Measurements from ENCODE around the gene NPY1R. TPM values are rescaled to one million over a fixed set of nuclear protein-coding genes. Genes with fewer than 3 reads are reported as not detected.

NPY1R gene
- polyA plus RNA-seq (2013, experiment 1 of 4) = 2.9 TPM
- polyA plus RNA-seq (2013, experiment 2 of 4) = 3.5 TPM
- 3.1 TPM for polyA plus RNA-seq (2013, experiment 3 of 4)
- 2.3 TPM for polyA plus RNA-seq (2013, experiment 4 of 4)

GRCh38 chr4:163332526-163333406 lies at the start of gene NPY1R:
TSS of gene NPY1R (minus strand) at chr4:163332596. CDS start at chr4:163326554, 6,042 bp downstream.
- no peak within 1 kb of the TSS for H3K27ac ChIP-seq (ENCODE audit: insufficient read depth, low read depth, low read length, poor library complexity, severe bottlenecking)
- H3K27me3 ChIP-seq (ENCODE audit: control insufficient read depth, insufficient read depth, low read length, poor library complexity, severe bottlenecking) = peaks cover 26% of the 10 kb centered on the region
- no peaks in the 10 kb centered on the region for H3K9me3 ChIP-seq (ENCODE audit: control insufficient read depth, low read length)
- no peaks in the 10 kb centered on the region for H3K36me3 ChIP-seq (ENCODE audit: control insufficient read depth, insufficient read depth, low read length)
- no peaks in the 10 kb centered on the region for H3K4me1 ChIP-seq (ENCODE audit: control insufficient read depth, insufficient read depth, low read length)
- peak within 1 kb of the TSS; percentile 67 for H3K4me3 ChIP-seq (ENCODE audit: insufficient read depth, low read depth, low read length)
- WGBS, 2 experiments = 16% methylated on average over 35 of the region's 36 CpGs

GRCh38 chr4:163380703-163381102 lies 48.3 kb upstream of the NPY1R start:
- H3K36me3 ChIP-seq (ENCODE audit: control insufficient read depth, insufficient read depth, low read length) = no peaks in the 10 kb centered on the region
- WGBS, 2 experiments = 83 to 88% methylated on average over 5 of the region's 5 CpGs
- no peak overlapping the region for H3K27ac ChIP-seq (ENCODE audit: insufficient read depth, low read depth, low read length, poor library complexity, severe bottlenecking)
- H3K27me3 ChIP-seq (ENCODE audit: control insufficient read depth, insufficient read depth, low read length, poor library complexity, severe bottlenecking) = no peaks in the 10 kb centered on the region
- no peaks in the 10 kb centered on the region for H3K9me3 ChIP-seq (ENCODE audit: control insufficient read depth, low read length)
- H3K4me1 ChIP-seq (ENCODE audit: control insufficient read depth, insufficient read depth, low read length) = no peaks in the 10 kb centered on the region
- no peak overlapping the region for H3K4me3 ChIP-seq (ENCODE audit: insufficient read depth, low read depth, low read length)

- no peaks in the 10 kb centered on the region for H3K27me3 ChIP-seq (ENCODE audit: control insufficient read depth, insufficient read depth, low read length, poor library complexity, severe bottlenecking)
- H3K4me1 ChIP-seq (ENCODE audit: control insufficient read depth, insufficient read depth, low read length) = no peaks in the 10 kb centered on the region
- no peak overlapping the region for H3K27ac ChIP-seq (ENCODE audit: insufficient read depth, low read depth, low read length, poor library complexity, severe bottlenecking)
- no peak overlapping the region for H3K4me3 ChIP-seq (ENCODE audit: insufficient read depth, low read depth, low read length)
- no peaks in the 10 kb centered on the region for H3K9me3 ChIP-seq (ENCODE audit: control insufficient read depth, low read length)
- no peaks in the 10 kb centered on the region for H3K36me3 ChIP-seq (ENCODE audit: control insufficient read depth, insufficient read depth, low read length)
Observed at GRCh38 chr4:163378661-163379060, 46.3 kb upstream of the NPY1R start.

GRCh38 chr4:163372029-163372428 lies 39.6 kb upstream of the NPY1R start:
- WGBS, 2 experiments = 85 to 89% methylated on average over 4 of the region's 5 CpGs
- no peaks in the 10 kb centered on the region for H3K36me3 ChIP-seq (ENCODE audit: control insufficient read depth, insufficient read depth, low read length)
- no peaks in the 10 kb centered on the region for H3K27me3 ChIP-seq (ENCODE audit: control insufficient read depth, insufficient read depth, low read length, poor library complexity, severe bottlenecking)
- H3K27ac ChIP-seq (ENCODE audit: insufficient read depth, low read depth, low read length, poor library complexity, severe bottlenecking) = no peak overlapping the region
- no peaks in the 10 kb centered on the region for H3K4me1 ChIP-seq (ENCODE audit: control insufficient read depth, insufficient read depth, low read length)
- H3K4me3 ChIP-seq (ENCODE audit: insufficient read depth, low read depth, low read length) = no peak overlapping the region
- H3K9me3 ChIP-seq (ENCODE audit: control insufficient read depth, low read length) = no peaks in the 10 kb centered on the region

- Histone ChIP-seq H3K4me1 (ENCODE audit: control insufficient read depth, insufficient read depth, low read length) (no peaks in the 10 kb centered on the region), H3K27ac (ENCODE audit: insufficient read depth, low read depth, low read length, poor library complexity, severe bottlenecking) (no peak overlapping the region), H3K4me3 (ENCODE audit: insufficient read depth, low read depth, low read length) (no peak overlapping the region), H3K9me3 (ENCODE audit: control insufficient read depth, low read length) (no peaks in the 10 kb centered on the region), H3K27me3 (ENCODE audit: control insufficient read depth, insufficient read depth, low read length, poor library complexity, severe bottlenecking) (no peaks in the 10 kb centered on the region), H3K36me3 (ENCODE audit: control insufficient read depth, insufficient read depth, low read length) (no peaks in the 10 kb centered on the region)
- WGBS, 2 experiments = 76 to 79% methylated on average over 2 to 3 of the region's 3 CpGs
Observed at GRCh38 chr4:163367651-163368050, 35.3 kb upstream of the NPY1R start.

- Histone ChIP-seq H3K4me3 (ENCODE audit: insufficient read depth, low read depth, low read length) (no peak overlapping the region), H3K9me3 (ENCODE audit: control insufficient read depth, low read length) (no peaks in the 10 kb centered on the region), H3K27ac (ENCODE audit: insufficient read depth, low read depth, low read length, poor library complexity, severe bottlenecking) (no peak overlapping the region), H3K36me3 (ENCODE audit: control insufficient read depth, insufficient read depth, low read length) (no peaks in the 10 kb centered on the region), H3K27me3 (ENCODE audit: control insufficient read depth, insufficient read depth, low read length, poor library complexity, severe bottlenecking) (no peaks in the 10 kb centered on the region), H3K4me1 (ENCODE audit: control insufficient read depth, insufficient read depth, low read length) (no peaks in the 10 kb centered on the region)
- WGBS, 2 experiments = 100% methylated on average over 1 of the region's 1 CpG
Observed at GRCh38 chr4:163356104-163356503, 23.7 kb upstream of the NPY1R start.

GRCh38 chr4:163353054-163353453 lies 20.7 kb upstream of the NPY1R start:
- WGBS, 2 experiments = 88 to 91% methylated on average over 2 to 3 of the region's 3 CpGs
- no peak overlapping the region for H3K4me3 ChIP-seq (ENCODE audit: insufficient read depth, low read depth, low read length)
- H3K9me3 ChIP-seq (ENCODE audit: control insufficient read depth, low read length) = no peaks in the 10 kb centered on the region
- H3K4me1 ChIP-seq (ENCODE audit: control insufficient read depth, insufficient read depth, low read length) = no peaks in the 10 kb centered on the region
- no peaks in the 10 kb centered on the region for H3K27me3 ChIP-seq (ENCODE audit: control insufficient read depth, insufficient read depth, low read length, poor library complexity, severe bottlenecking)
- H3K36me3 ChIP-seq (ENCODE audit: control insufficient read depth, insufficient read depth, low read length) = no peaks in the 10 kb centered on the region
- H3K27ac ChIP-seq (ENCODE audit: insufficient read depth, low read depth, low read length, poor library complexity, severe bottlenecking) = no peak overlapping the region

GRCh38 chr4:163350672-163351071 lies 18.3 kb upstream of the NPY1R start:
- H3K27me3 ChIP-seq (ENCODE audit: control insufficient read depth, insufficient read depth, low read length, poor library complexity, severe bottlenecking) = peaks cover 4% of the 10 kb centered on the region
- no peaks in the 10 kb centered on the region for H3K36me3 ChIP-seq (ENCODE audit: control insufficient read depth, insufficient read depth, low read length)
- H3K27ac ChIP-seq (ENCODE audit: insufficient read depth, low read depth, low read length, poor library complexity, severe bottlenecking) = no peak overlapping the region
- H3K4me1 ChIP-seq (ENCODE audit: control insufficient read depth, insufficient read depth, low read length) = no peaks in the 10 kb centered on the region
- H3K4me3 ChIP-seq (ENCODE audit: insufficient read depth, low read depth, low read length) = no peak overlapping the region
- H3K9me3 ChIP-seq (ENCODE audit: control insufficient read depth, low read length) = no peaks in the 10 kb centered on the region

GRCh38 chr4:163344147-163345125 lies 12.0 kb upstream of the NPY1R start:
- no peaks in the 10 kb centered on the region for H3K36me3 ChIP-seq (ENCODE audit: control insufficient read depth, insufficient read depth, low read length)
- peak overlapping the region; percentile 52 for H3K4me3 ChIP-seq (ENCODE audit: insufficient read depth, low read depth, low read length)
- WGBS, 2 experiments = 2 to 3% methylated on average over 50 of the region's 50 CpGs
- H3K27me3 ChIP-seq (ENCODE audit: control insufficient read depth, insufficient read depth, low read length, poor library complexity, severe bottlenecking) = peaks cover 53% of the 10 kb centered on the region
- H3K9me3 ChIP-seq (ENCODE audit: control insufficient read depth, low read length) = no peaks in the 10 kb centered on the region
- no peak overlapping the region for H3K27ac ChIP-seq (ENCODE audit: insufficient read depth, low read depth, low read length, poor library complexity, severe bottlenecking)
- H3K4me1 ChIP-seq (ENCODE audit: control insufficient read depth, insufficient read depth, low read length) = no peaks in the 10 kb centered on the region

GRCh38 chr4:163343604-163344146 lies 11.3 kb upstream of the NPY1R start, which contains the start of gene NPY5R:
TSS of gene NPY5R (plus strand) at chr4:163343892. CDS start at chr4:163350274, 6,382 bp downstream.
- no peaks in the 10 kb centered on the region for H3K36me3 ChIP-seq (ENCODE audit: control insufficient read depth, insufficient read depth, low read length)
- H3K4me1 ChIP-seq (ENCODE audit: control insufficient read depth, insufficient read depth, low read length) = no peaks in the 10 kb centered on the region
- no peaks in the 10 kb centered on the region for H3K9me3 ChIP-seq (ENCODE audit: control insufficient read depth, low read length)
- WGBS, 2 experiments = 0 to 1% methylated on average over 55 of the region's 55 CpGs
- H3K4me3 ChIP-seq (ENCODE audit: insufficient read depth, low read depth, low read length) = peak within 1 kb of the TSS; percentile 52
- peaks cover 53% of the 10 kb centered on the region for H3K27me3 ChIP-seq (ENCODE audit: control insufficient read depth, insufficient read depth, low read length, poor library complexity, severe bottlenecking)
- no peak within 1 kb of the TSS for H3K27ac ChIP-seq (ENCODE audit: insufficient read depth, low read depth, low read length, poor library complexity, severe bottlenecking)
